H54 (cell line): ENCODE data around the gene TRANK1.
"Not testable (repeated sequence)": the region's sequence is repeated elsewhere in the genome, so short reads cannot be mapped to it uniquely, and the experiment has no call there.

Experiments used
- DNase-seq: peaks from one replicate; pipeline ENCODE4 v3.0.0; 2011; ENCODE audit warnings: low spot score, mixed read lengths; ENCODE audit not compliant: insufficient read length
- FAIRE-seq: peaks from 3 replicates; lab custom pipeline; 2011; peaks lifted over from hg19 to GRCh38; lab: Jason Lieb, UNC
- POLR2A ChIP-seq: IDR thresholded peaks from 2 replicates; pipeline ENCODE4 v1.6.1; 2011; ENCODE audit warnings: low read depth, mild to moderate bottlenecking, low read length

The TRANK1 gene

GRCh38 chr3:36969085-36969484 lies 24.2 kb upstream of the TRANK1 start:
- no peak for TF ChIP-seq POLR2A
- DNase-seq (no peak), FAIRE-seq (no peak)

GRCh38 chr3:36965440-36965839 lies 20.6 kb upstream of the TRANK1 start:
- FAIRE-seq (no peak), DNase-seq (no peak)
- TF ChIP-seq POLR2A: no peak

- DNase-seq (no peak), FAIRE-seq (no peak)
- TF ChIP-seq POLR2A: no peak
These were observed 20.0 kb upstream of the TRANK1 start for GRCh38 chr3:36964817-36965216.

- TF ChIP-seq POLR2A: no peak
- FAIRE-seq (no peak), DNase-seq (no peak)
These were observed 19.5 kb upstream of the TRANK1 start for GRCh38 chr3:36964331-36964730.

- not testable (repeated sequence) for DNase-seq, FAIRE-seq
These were observed 18.2 kb upstream of the TRANK1 start for GRCh38 chr3:36963008-36963407.

- no peak for DNase-seq
- no peak for TF ChIP-seq POLR2A
- no peak for FAIRE-seq
These were observed 15.6 kb upstream of the TRANK1 start for GRCh38 chr3:36960502-36960901.

GRCh38 chr3:36959821-36960220 lies 15.0 kb upstream of the TRANK1 start:
- TF ChIP-seq POLR2A: no peak
- no peak for FAIRE-seq
- DNase-seq: no peak

GRCh38 chr3:36957862-36958686 lies 13.2 kb upstream of the TRANK1 start:
- DNase-seq: no peak
- TF ChIP-seq POLR2A: no peak
- no peak for FAIRE-seq

GRCh38 chr3:36957063-36957462 lies 12.2 kb upstream of the TRANK1 start:
- FAIRE-seq (no peak), DNase-seq (no peak)
- TF ChIP-seq POLR2A: no peak

- no peak for DNase-seq
- no peak for FAIRE-seq
- no peak for TF ChIP-seq POLR2A
These were observed 11.3 kb upstream of the TRANK1 start for GRCh38 chr3:36956155-36956554.

- FAIRE-seq: no peak
- TF ChIP-seq POLR2A: no peak
- no peak for DNase-seq
These were observed 9.7 kb upstream of the TRANK1 start for GRCh38 chr3:36954452-36955134.

- not testable (repeated sequence) for FAIRE-seq, DNase-seq
These were observed 3.0 kb upstream of the TRANK1 start for GRCh38 chr3:36947814-36948213.

GRCh38 chr3:36945333-36945980 lies 603 bp upstream of the TRANK1 start:
- DNase-seq: no peak
- no peak for TF ChIP-seq POLR2A
- no peak for FAIRE-seq

- FAIRE-seq: no peak
- TF ChIP-seq POLR2A: no peak
- DNase-seq: no peak
These were observed 728 bp downstream of the TRANK1 start for GRCh38 chr3:36944012-36944640.
